ENCODE measurements around the gene MFSD6.

MFSD6 gene

GRCh38 chr2:190529486-190530247 lies 121.5 kb downstream of the MFSD6 start:
- no peak for DNase-seq

GRCh38 chr2:190530248-190530900 lies 122.2 kb downstream of the MFSD6 start:
- no peak for DNase-seq

- no peak for DNase-seq
Observed at GRCh38 chr2:190532581-190532980, 124.4 kb downstream of the MFSD6 start.

- no peak for DNase-seq
Observed at GRCh38 chr2:190533175-190533967, 125.2 kb downstream of the MFSD6 start.

GRCh38 chr2:190533968-190534309 lies 125.8 kb downstream of the MFSD6 start:
- no peak for DNase-seq

GRCh38 chr2:190534310-190535120 lies 126.4 kb downstream of the MFSD6 start, which contains the start of gene NEMP2:
Gene NEMP2, minus strand, starts transcription at chr2:190534722. Its CDS starts 67 bp downstream, at chr2:190534655.
- peak in 51 of 56 donors; percentile 17 to 84 (median 64) for DNase-seq

GRCh38 chr2:190535121-190535439 lies 126.9 kb downstream of the MFSD6 start:
- no peak for DNase-seq

GRCh38 chr2:190535586-190535985 lies 127.4 kb downstream of the MFSD6 start:
- no peak for DNase-seq

GRCh38 chr2:190537765-190538164 lies 129.6 kb downstream of the MFSD6 start:
- no peak for DNase-seq

GRCh38 chr2:190538201-190538600 lies 130.0 kb downstream of the MFSD6 start:
- DNase-seq: no peak

- DNase-seq: no peak
Observed at GRCh38 chr2:190540048-190540447, 131.9 kb downstream of the MFSD6 start.

- DNase-seq: no peak
Observed at GRCh38 chr2:190545093-190545492, 136.9 kb downstream of the MFSD6 start.

GRCh38 chr2:190545555-190546385 lies 137.6 kb downstream of the MFSD6 start:
- DNase-seq: no peak

GRCh38 chr2:190546734-190547133 lies 138.6 kb downstream of the MFSD6 start:
- DNase-seq: no peak

- DNase-seq: no peak
Observed at GRCh38 chr2:190547886-190548285, 139.7 kb downstream of the MFSD6 start.

- no peak for DNase-seq
Observed at GRCh38 chr2:190550137-190550536, 142.0 kb downstream of the MFSD6 start.
